Activated B cell treated with CpG ODN at 0.5 μM for 24 hours (primary cell): ENCODE measurements around the gene DAB2. TPM values are rescaled to one million over a fixed set of nuclear protein-coding genes. Genes with fewer than 3 reads are reported as not detected.

ENCODE experiments used
- ATAC-seq: fragments of 200-7000 bp; cut with Tn5 transposase; one replicate; pipeline ENCODE4 v1.10.0; 2021; ENCODE audit warnings: low read depth, mild to moderate bottlenecking, moderate library complexity
- CTCF ChIA-PET: fragments of 350-600 bp; sonication (Branson Sonifier 250); formaldehyde crosslinking; loops from one replicate; lab custom pipeline; 2021; ENCODE audit warnings: antibody characterized with exemption; lab: Charles Lee
- POLR2A ChIA-PET: fragments of 350-600 bp; sonication (Branson Sonifier 250); formaldehyde crosslinking; loops from one replicate; lab custom pipeline; 2021; ENCODE audit warnings: antibody characterized with exemption; lab: Charles Lee
- DNase-seq: peaks from one replicate; pipeline ENCODE4 v3.0.0; 2022
- H3K27ac Mint-ChIP-seq: one replicate; pipeline ENCODE4 v1.8.0; 2020; ENCODE audit warnings: mixed read lengths
- H3K27me3 Mint-ChIP-seq: one replicate; pipeline ENCODE4 v1.8.0; 2021; ENCODE audit warnings: mixed read lengths
- H3K36me3 Mint-ChIP-seq: one replicate; pipeline ENCODE4 v1.8.0; 2021; ENCODE audit warnings: low read depth, mixed read lengths
- H3K4me1 Mint-ChIP-seq: one replicate; pipeline ENCODE4 v1.8.0; 2021; ENCODE audit warnings: mixed read lengths
- H3K4me3 Mint-ChIP-seq: one replicate; pipeline ENCODE4 v1.8.0; 2020; ENCODE audit warnings: mild to moderate bottlenecking, mixed read lengths
- H3K9me3 Mint-ChIP-seq: one replicate; pipeline ENCODE4 v1.8.0; 2020; ENCODE audit warnings: mixed read lengths
- CTCF ChIP-seq: fragments of 200-600 bp; IDR thresholded peaks from one replicate; pipeline ENCODE4 v1.8.0; 2022; ENCODE audit warnings: antibody characterized with exemption, mild to moderate bottlenecking
- intact Hi-C: fragments of 100-400 bp; cut with micrococcal nuclease; formaldehyde crosslinking; loops from one replicate; pipeline ENCODE4 v1.15.1; 2024
- total RNA-seq: library from RNA; stranded (reverse); gene quantifications from 2 replicates; pipeline ENCODE4 v1.2.3, GENCODE V29; 2022

DAB2 gene
- total RNA-seq, 1 donor from 2014 or later: not detected

DNA sequence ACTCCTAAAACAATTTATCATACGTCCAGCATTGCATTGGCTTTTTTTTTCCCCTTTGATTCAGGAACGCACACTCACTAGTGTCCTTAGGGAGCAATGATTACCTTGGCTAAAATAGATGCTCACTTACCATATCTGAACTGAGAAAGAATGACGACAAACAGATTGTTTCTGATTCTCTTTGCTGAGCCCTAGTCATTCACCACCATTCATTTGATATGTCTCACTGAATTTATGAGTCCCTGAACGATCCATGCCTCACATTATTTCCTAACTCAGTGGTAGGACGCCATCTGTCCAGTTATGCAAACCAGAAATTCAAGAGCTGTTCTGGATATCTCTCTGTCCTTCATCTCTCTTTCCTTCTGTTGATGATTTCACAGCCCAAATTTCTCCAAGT lies 39.3 kb upstream of the DAB2 start:
- no peak for TF ChIP-seq CTCF
- Mint-ChIP-seq H3K4me3 (no peak overlapping the region), H3K27ac (no peak overlapping the region), H3K4me1 (peaks cover 24% of the 10 kb centered on the region), H3K27me3 (peaks cover 10% of the 10 kb centered on the region), H3K36me3 (no peaks in the 10 kb centered on the region), H3K9me3 (no peaks in the 10 kb centered on the region)
- ChIA-PET CTCF (no interaction called here), POLR2A (no interaction called here)
- intact Hi-C loops: loop anchor here (5.0 kb wide), 1 partner anchor 37 kb away; no protein-coding TSS in a partner anchor
- no peak for DNase-seq
- ATAC-seq: no peak

- H3K9me3 Mint-ChIP-seq: no peaks in the 10 kb centered on the region
- peaks cover 20% of the 10 kb centered on the region for H3K4me1 Mint-ChIP-seq
- H3K4me3 Mint-ChIP-seq: no peak overlapping the region
- no peak for TF ChIP-seq CTCF
- no peak for ATAC-seq
- CTCF ChIA-PET: no interaction called here
- peaks cover 19% of the 10 kb centered on the region for H3K27me3 Mint-ChIP-seq
- no peak for DNase-seq
- intact Hi-C loops: loop anchor here (5.0 kb wide), 1 partner anchor 35 kb away; no protein-coding TSS in a partner anchor
- H3K27ac Mint-ChIP-seq: no peak overlapping the region
- H3K36me3 Mint-ChIP-seq: no peaks in the 10 kb centered on the region
- POLR2A ChIA-PET: no interaction called here
Observed at GRCh38 chr5:39462211-39462610, 37.4 kb upstream of the DAB2 start.

DNA sequence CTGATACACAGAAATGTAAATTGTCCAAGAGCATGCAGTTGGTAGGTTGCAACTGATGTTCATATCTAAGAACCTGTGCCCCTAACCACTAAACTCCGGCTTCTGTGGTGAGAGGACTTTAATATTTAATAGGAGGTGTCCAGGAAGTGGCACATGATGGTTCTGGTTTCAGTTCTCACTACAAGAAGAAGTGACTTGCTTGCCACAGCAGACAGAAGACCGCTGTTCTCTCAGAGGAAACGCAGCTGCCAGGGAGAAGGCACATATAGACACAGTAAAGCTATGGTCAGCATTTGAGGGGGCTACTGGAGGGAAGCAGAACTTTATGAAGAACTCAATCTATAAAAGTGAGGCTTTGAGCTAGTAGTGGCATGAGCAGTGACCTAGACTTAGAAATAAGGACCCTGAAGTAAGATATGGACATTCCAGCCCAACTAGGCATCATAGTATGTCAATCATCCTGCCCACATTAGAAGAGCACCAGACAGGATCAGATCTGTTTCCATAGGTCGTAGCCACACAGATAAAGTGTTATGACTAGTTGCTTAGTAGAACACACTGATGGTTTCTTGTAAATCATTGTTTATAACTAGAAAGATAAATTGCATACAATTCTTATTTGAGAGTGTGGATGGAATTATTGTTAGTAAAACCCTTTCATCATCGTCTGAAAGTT lies 36.4 kb upstream of the DAB2 start:
- Mint-ChIP-seq H3K36me3 (no peaks in the 10 kb centered on the region), H3K9me3 (no peaks in the 10 kb centered on the region), H3K4me3 (peak overlapping the region; percentile 12), H3K27ac (peak overlapping the region; percentile 80), H3K27me3 (peaks cover 15% of the 10 kb centered on the region), H3K4me1 (peaks cover 28% of the 10 kb centered on the region)
- intact Hi-C loops: loop anchor here (5.0 kb wide), 1 partner anchor 34 kb away; no protein-coding TSS in a partner anchor
- no peak for TF ChIP-seq CTCF
- peak; percentile 93 for ATAC-seq
- DNase-seq: no peak
- CTCF ChIA-PET: no interaction called here
- POLR2A ChIA-PET: no interaction called here

DNA sequence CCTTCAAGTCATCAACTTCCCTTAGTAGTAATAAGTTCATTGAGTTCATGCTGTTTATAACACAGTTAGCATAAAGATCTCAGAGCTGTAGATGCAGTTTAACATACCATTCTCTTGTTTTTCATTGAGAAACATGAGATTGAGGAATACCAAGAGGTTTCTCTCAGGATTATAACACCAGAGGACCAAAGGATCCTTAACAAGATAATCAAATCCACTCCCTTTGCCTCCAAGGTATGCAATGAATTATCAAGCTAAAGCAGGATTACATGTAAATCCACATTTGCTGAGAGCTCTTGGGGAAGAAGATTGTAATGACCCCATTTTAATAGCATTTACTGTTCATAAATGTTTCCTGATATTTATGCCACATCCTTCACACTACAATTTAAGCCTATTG lies 35.1 kb upstream of the DAB2 start:
- CTCF ChIA-PET: no interaction called here
- H3K4me3 Mint-ChIP-seq: no peak overlapping the region
- ATAC-seq (no peak), DNase-seq (no peak)
- no peak overlapping the region for H3K27ac Mint-ChIP-seq
- peaks cover 15% of the 10 kb centered on the region for H3K27me3 Mint-ChIP-seq
- no peak for TF ChIP-seq CTCF
- intact Hi-C loops: loop anchor here (5.0 kb wide), 1 partner anchor 33 kb away; no protein-coding TSS in a partner anchor
- H3K9me3 Mint-ChIP-seq: no peaks in the 10 kb centered on the region
- no peaks in the 10 kb centered on the region for H3K36me3 Mint-ChIP-seq
- peaks cover 37% of the 10 kb centered on the region for H3K4me1 Mint-ChIP-seq
- POLR2A ChIA-PET: no interaction called here

DNA sequence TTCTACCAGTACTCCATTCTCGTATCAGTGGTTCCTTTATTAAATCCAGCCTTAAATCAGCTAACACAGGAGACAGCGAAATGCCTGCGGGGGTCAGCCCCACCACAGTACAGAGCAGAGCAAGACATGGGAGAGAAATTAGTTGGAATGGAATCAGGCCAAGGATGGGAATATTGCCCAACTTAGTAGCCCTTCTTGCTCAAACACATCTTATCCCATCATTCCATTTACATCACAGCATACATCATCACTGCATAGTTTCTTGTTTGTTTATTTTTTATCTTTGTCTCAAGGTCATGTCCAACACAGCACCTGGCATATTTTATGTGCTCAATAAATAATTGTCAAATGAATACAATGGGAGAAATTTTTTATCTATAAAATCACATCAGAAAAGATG lies 34.3 kb upstream of the DAB2 start:
- H3K27me3 Mint-ChIP-seq: peaks cover 13% of the 10 kb centered on the region
- ChIA-PET POLR2A (no interaction called here), CTCF (no interaction called here)
- no peak overlapping the region for H3K27ac Mint-ChIP-seq
- no peaks in the 10 kb centered on the region for H3K9me3 Mint-ChIP-seq
- intact Hi-C loops: no loop called here
- TF ChIP-seq CTCF: no peak
- H3K4me3 Mint-ChIP-seq: no peak overlapping the region
- no peak for ATAC-seq
- DNase-seq: no peak
- H3K4me1 Mint-ChIP-seq: peaks cover 37% of the 10 kb centered on the region
- no peaks in the 10 kb centered on the region for H3K36me3 Mint-ChIP-seq
